ENCODE data around the gene TMEM87A. TPM values are rescaled to one million over a fixed set of nuclear protein-coding genes. Genes with fewer than 3 reads are reported as not detected.

TMEM87A gene
- total and polyA plus RNA-seq, 2 of the 4 experiments (the other 2 are of a cell fraction), result 16.6 to 45.3 TPM

- Histone ChIP-seq H3K9me3 (ENCODE audit: control insufficient read depth, insufficient read depth, low read length) (no peaks in the 10 kb centered on the region), H2AFZ (replicated peaks; ENCODE audit: low read length, poor library complexity) (no peak overlapping the region), H2BK120ac (ENCODE audit: low read depth, low read length) (no peak overlapping the region), H3K4me3 (ENCODE audit: insufficient read depth, low read depth, low read length) (no peak overlapping the region), H3K27ac (ENCODE audit: insufficient read depth, low read length) (no peak overlapping the region), H3K56ac (ENCODE audit: extremely low read depth, insufficient read depth, low read length) (no peak overlapping the region), H3K23ac (ENCODE audit: low read depth, low read length) (no peak overlapping the region), H2BK20ac (ENCODE audit: low read depth, low read length) (no peak overlapping the region), H2BK15ac (ENCODE audit: low read depth, low read length) (no peak overlapping the region), H2AK5ac (ENCODE audit: low read depth, low read length) (no peak overlapping the region), H2BK5ac (ENCODE audit: low read depth, low read length, poor library complexity, severe bottlenecking) (no peak overlapping the region), H3K4me1 (ENCODE audit: control insufficient read depth, insufficient read depth, low read length) (peaks cover 5% of the 10 kb centered on the region; the same call in 1 of the 2 replicates), H4K20me1 (ENCODE audit: insufficient read depth, low read length) (no peaks in the 10 kb centered on the region; the same call in 1 of the 2 replicates), H3K18ac (ENCODE audit: low read depth, low read length) (no peak overlapping the region), H4K91ac (ENCODE audit: insufficient read depth, low read depth, low read length) (no peak overlapping the region), H3K4ac (ENCODE audit: low read depth, low read length) (no peak overlapping the region), H3K9ac (ENCODE audit: low read depth, low read length) (no peak overlapping the region), H3K79me1 (ENCODE audit: low read depth in 1 of 2, low read length in 2 of 2) (peaks cover 8 to 22% of the 10 kb centered on the region in 2 experiments; a peak in 3 of 4 replicates), H2AK9ac (replicated peaks; ENCODE audit: low read depth, low read length, poor library complexity) (no peak overlapping the region), H3K14ac (replicated peaks; ENCODE audit: low read depth, low read length) (no peak overlapping the region), H3K27me3 (ENCODE audit: control insufficient read depth, insufficient read depth, low read length) (no peaks in the 10 kb centered on the region), H3K9me1 (ENCODE audit: insufficient read depth, low read length) (peaks cover 11% of the 10 kb centered on the region), H3K4me2 (ENCODE audit: low read depth, low read length) (no peak overlapping the region), H4K8ac (ENCODE audit: low read depth in 2 of 2, low read length in 2 of 2) (no peak overlapping the region), H4K5ac (ENCODE audit: low read depth, low read length) (no peak overlapping the region), H3K36me3 (ENCODE audit: control insufficient read depth, insufficient read depth, low read length) (peaks cover 7% of the 10 kb centered on the region; the same call in 1 of the 2 replicates)
- CTCF ChIA-PET, result no interaction called here
- ATAC-seq (ENCODE audit: low read depth) (no peak), DNase-seq (no peak)
- in situ Hi-C loops (cut with MboI; ENCODE audit: low sequenced_read_pairs), result loop anchor here (5.0 kb wide), 1 partner anchor 101 kb away; no protein-coding TSS in a partner anchor
- intact Hi-C loops (cut with micrococcal nuclease), result loop anchor here (10.0 kb wide), 1 partner anchor 178 kb away; no protein-coding TSS in a partner anchor
- WGBS, 2 experiments (ENCODE audit: extremely low coverage in 2 of 2, insufficient read length in 1 of 2), result 100% methylated on average over 2 of the region's 2 CpGs; no CpG with 5 or more reads in 1 of the 2 experiments
- POLR2A ChIA-PET (ENCODE audit: unreplicated experiment), result no interaction called here
- BruUV-seq (replicated peaks), result no TSS peak
- no peak for TF ChIP-seq MAFK (IDR thresholded peaks at IDR 0.05; ENCODE audit: low read depth, low read length)
- dilution Hi-C loops (cut with HindIII; ENCODE audit: low sequenced_read_pairs, unreplicated experiment), result no loop called here
Measured at GRCh38 chr15:42276762-42277161, 3.5 kb upstream of the TMEM87A start.

Measured in IMR-90 (cell line).